ENCODE data around the gene AQP9. TPM values are rescaled to one million over a fixed set of nuclear protein-coding genes. Genes with fewer than 3 reads are reported as not detected.

The AQP9 gene
- total RNA-seq, 1 experiment from 2014 or later = not detected

DNA sequence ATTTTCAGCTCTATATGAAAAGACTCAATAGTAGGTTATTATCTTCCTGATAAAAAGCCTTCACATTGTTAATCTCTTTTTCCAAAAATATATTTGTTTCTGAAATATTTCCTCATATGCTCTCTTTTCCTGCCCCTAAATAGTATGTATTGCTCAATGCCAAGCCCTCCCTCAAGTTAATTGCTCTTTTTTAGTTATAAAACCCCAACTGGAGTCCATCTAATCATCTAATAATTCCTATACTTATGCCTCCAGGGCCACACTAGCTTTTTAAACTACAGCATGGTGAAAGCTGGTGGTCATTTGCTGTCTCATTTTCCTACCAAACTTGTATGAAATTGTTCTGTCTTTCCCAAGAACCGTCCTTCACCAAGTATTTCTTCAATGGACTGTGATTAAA is 26.7 kb downstream of the AQP9 start:
- peaks cover 5% of the 10 kb centered on the region; the same call in 1 of the 2 replicates for H3K27me3 ChIP-seq (ENCODE audit: control insufficient read depth, insufficient read depth, low read length)
- no peaks in the 10 kb centered on the region for H3K36me3 ChIP-seq (ENCODE audit: control insufficient read depth, insufficient read depth, low read length)
- intact Hi-C loops (cut with micrococcal nuclease; ENCODE audit: unreplicated experiment) = no loop called here
- no peaks in the 10 kb centered on the region for H3K9me3 ChIP-seq (ENCODE audit: control insufficient read depth, insufficient read depth, low read depth, low read length)
- in situ Hi-C loops (cut with HindIII; ENCODE audit: low pct_unique_long_range_greater_than_20kb, low sequenced_read_pairs) = no loop called here
- no peak for DNase-seq (ENCODE audit: low read depth, low spot score)
- H3K4me1 ChIP-seq (ENCODE audit: control insufficient read depth, insufficient read depth, low read length) = no peaks in the 10 kb centered on the region
- no peak for ATAC-seq
- BruUV-seq (replicated peaks) = no TSS peak
- ChIA-PET POLR2A (no interaction called here), CTCF (no interaction called here)
- no peak overlapping the region for H3K27ac ChIP-seq (ENCODE audit: low read length)
- TF ChIP-seq, protein P1, sequence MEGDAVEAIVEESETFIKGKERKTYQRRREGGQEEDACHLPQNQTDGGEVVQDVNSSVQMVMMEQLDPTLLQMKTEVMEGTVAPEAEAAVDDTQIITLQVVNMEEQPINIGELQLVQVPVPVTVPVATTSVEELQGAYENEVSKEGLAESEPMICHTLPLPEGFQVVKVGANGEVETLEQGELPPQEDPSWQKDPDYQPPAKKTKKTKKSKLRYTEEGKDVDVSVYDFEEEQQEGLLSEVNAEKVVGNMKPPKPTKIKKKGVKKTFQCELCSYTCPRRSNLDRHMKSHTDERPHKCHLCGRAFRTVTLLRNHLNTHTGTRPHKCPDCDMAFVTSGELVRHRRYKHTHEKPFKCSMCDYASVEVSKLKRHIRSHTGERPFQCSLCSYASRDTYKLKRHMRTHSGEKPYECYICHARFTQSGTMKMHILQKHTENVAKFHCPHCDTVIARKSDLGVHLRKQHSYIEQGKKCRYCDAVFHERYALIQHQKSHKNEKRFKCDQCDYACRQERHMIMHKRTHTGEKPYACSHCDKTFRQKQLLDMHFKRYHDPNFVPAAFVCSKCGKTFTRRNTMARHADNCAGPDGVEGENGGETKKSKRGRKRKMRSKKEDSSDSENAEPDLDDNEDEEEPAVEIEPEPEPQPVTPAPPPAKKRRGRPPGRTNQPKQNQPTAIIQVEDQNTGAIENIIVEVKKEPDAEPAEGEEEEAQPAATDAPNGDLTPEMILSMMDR (IDR thresholded peaks at IDR 0.05) = no peak
- TF ChIP-seq, protein P2, sequence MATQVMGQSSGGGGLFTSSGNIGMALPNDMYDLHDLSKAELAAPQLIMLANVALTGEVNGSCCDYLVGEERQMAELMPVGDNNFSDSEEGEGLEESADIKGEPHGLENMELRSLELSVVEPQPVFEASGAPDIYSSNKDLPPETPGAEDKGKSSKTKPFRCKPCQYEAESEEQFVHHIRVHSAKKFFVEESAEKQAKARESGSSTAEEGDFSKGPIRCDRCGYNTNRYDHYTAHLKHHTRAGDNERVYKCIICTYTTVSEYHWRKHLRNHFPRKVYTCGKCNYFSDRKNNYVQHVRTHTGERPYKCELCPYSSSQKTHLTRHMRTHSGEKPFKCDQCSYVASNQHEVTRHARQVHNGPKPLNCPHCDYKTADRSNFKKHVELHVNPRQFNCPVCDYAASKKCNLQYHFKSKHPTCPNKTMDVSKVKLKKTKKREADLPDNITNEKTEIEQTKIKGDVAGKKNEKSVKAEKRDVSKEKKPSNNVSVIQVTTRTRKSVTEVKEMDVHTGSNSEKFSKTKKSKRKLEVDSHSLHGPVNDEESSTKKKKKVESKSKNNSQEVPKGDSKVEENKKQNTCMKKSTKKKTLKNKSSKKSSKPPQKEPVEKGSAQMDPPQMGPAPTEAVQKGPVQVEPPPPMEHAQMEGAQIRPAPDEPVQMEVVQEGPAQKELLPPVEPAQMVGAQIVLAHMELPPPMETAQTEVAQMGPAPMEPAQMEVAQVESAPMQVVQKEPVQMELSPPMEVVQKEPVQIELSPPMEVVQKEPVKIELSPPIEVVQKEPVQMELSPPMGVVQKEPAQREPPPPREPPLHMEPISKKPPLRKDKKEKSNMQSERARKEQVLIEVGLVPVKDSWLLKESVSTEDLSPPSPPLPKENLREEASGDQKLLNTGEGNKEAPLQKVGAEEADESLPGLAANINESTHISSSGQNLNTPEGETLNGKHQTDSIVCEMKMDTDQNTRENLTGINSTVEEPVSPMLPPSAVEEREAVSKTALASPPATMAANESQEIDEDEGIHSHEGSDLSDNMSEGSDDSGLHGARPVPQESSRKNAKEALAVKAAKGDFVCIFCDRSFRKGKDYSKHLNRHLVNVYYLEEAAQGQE (IDR thresholded peaks at IDR 0.05; ENCODE audit: insufficient read depth in 1 of 2, low read depth in 2 of 2, low read length in 1 of 2) = no peak
- TF ChIP-seq SIN3A (IDR thresholded peaks at IDR 0.05; ENCODE audit: borderline replicate concordance, insufficient read depth, low read depth, low read length) (no peak), POLR2AphosphoS5 (IDR thresholded peaks at IDR 0.05; ENCODE audit: low read depth, low read length) (no peak), TCF7L2 (IDR thresholded peaks at IDR 0.05; ENCODE audit: low read depth, low read length) (no peak)
- H3K4me3 ChIP-seq (ENCODE audit: low read depth in 2 of 2, low read length in 2 of 2) = no peak overlapping the region

DNA sequence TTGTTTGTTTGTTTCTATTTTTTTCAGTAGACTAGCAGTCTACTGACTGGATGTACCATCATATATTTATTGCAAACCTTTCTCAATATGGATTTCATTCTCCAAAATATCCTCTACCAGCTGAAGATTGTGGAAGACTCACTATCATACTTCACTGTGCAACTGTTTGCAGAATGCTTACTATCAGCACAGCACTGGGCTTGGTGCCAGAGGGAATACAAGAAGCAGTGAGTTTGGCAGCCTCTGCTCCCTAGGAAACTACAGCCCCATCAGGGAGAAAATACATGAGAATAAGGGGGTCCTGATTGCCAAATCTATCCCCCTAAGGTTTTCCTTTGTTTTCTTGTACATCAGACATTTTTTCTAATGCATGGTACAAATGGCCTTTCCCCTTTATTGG is 27.5 kb downstream of the AQP9 start:
- Histone ChIP-seq H3K4me3 (ENCODE audit: low read depth in 2 of 2, low read length in 2 of 2) (no peak overlapping the region), H3K27me3 (ENCODE audit: control insufficient read depth, insufficient read depth, low read length) (peaks cover 5% of the 10 kb centered on the region; the same call in 1 of the 2 replicates), H3K36me3 (ENCODE audit: control insufficient read depth, insufficient read depth, low read length) (no peaks in the 10 kb centered on the region), H3K27ac (ENCODE audit: low read length) (no peak overlapping the region), H3K9me3 (ENCODE audit: control insufficient read depth, insufficient read depth, low read depth, low read length) (no peaks in the 10 kb centered on the region), H3K4me1 (ENCODE audit: control insufficient read depth, insufficient read depth, low read length) (no peaks in the 10 kb centered on the region)
- TF ChIP-seq POLR2AphosphoS5 (IDR thresholded peaks at IDR 0.05; ENCODE audit: low read depth, low read length) (no peak), SIN3A (IDR thresholded peaks at IDR 0.05; ENCODE audit: borderline replicate concordance, insufficient read depth, low read depth, low read length) (no peak), TCF7L2 (IDR thresholded peaks at IDR 0.05; ENCODE audit: low read depth, low read length) (no peak)
- TF ChIP-seq, protein P2 (IDR thresholded peaks at IDR 0.05; ENCODE audit: insufficient read depth in 1 of 2, low read depth in 2 of 2, low read length in 1 of 2) = no peak
- TF ChIP-seq, protein P1 (IDR thresholded peaks at IDR 0.05) = no peak
- intact Hi-C loops (cut with micrococcal nuclease; ENCODE audit: unreplicated experiment) = no loop called here
- no peak for DNase-seq (ENCODE audit: low read depth, low spot score)
- BruUV-seq (replicated peaks) = no TSS peak
- in situ Hi-C loops (cut with HindIII; ENCODE audit: low pct_unique_long_range_greater_than_20kb, low sequenced_read_pairs) = no loop called here
- ChIA-PET CTCF (interaction anchor here (0.6 kb wide), 1 partner anchor 415 kb away, joined by 3 read pairs; no protein-coding TSS in a partner anchor), POLR2A (no interaction called here)
- ATAC-seq = no peak

All from Panc1 (cell line).